GM18858 (cell line): ENCODE data around the gene BABAM2.
"Not testable (repeated sequence)": the region's sequence is repeated elsewhere in the genome, so short reads cannot be mapped to it uniquely, and the experiment has no call there.

Source experiments
- ATAC-seq: cut with Tn5 transposase; IDR thresholded peaks from one replicate; pipeline ENCODE4 v1.9.1; 2021; ENCODE audit not compliant: unreplicated experiment

Gene BABAM2

GRCh38 chr2:28018474-28018873, 127.9 kb downstream of the BABAM2 start:
- ATAC-seq: not testable (repeated sequence)

- ATAC-seq: not testable (repeated sequence)
These were observed 129.0 kb downstream of the BABAM2 start for GRCh38 chr2:28019521-28019920.

GRCh38 chr2:28021898-28022297, 131.4 kb downstream of the BABAM2 start:
- ATAC-seq: no peak

GRCh38 chr2:28025123-28025522, 134.6 kb downstream of the BABAM2 start:
- ATAC-seq: no peak

GRCh38 chr2:28026230-28026629, 135.7 kb downstream of the BABAM2 start:
- ATAC-seq: not testable (repeated sequence)

- no peak for ATAC-seq
These were observed 137.5 kb downstream of the BABAM2 start for GRCh38 chr2:28028025-28028424.

- ATAC-seq: no peak
These were observed 140.1 kb downstream of the BABAM2 start for GRCh38 chr2:28030600-28030999.

- ATAC-seq: no peak
These were observed 142.3 kb downstream of the BABAM2 start for GRCh38 chr2:28032816-28033215.

GRCh38 chr2:28034696-28035095, 144.2 kb downstream of the BABAM2 start:
- no peak for ATAC-seq

GRCh38 chr2:28035163-28035690, 144.7 kb downstream of the BABAM2 start:
- no peak for ATAC-seq

- no peak for ATAC-seq
These were observed 145.3 kb downstream of the BABAM2 start for GRCh38 chr2:28035816-28036215.

- ATAC-seq: no peak
These were observed 145.8 kb downstream of the BABAM2 start for GRCh38 chr2:28036307-28036706.

- no peak for ATAC-seq
These were observed 148.2 kb downstream of the BABAM2 start for GRCh38 chr2:28038722-28039121.

- ATAC-seq: no peak
These were observed 155.3 kb downstream of the BABAM2 start for GRCh38 chr2:28045676-28046351.

- no peak for ATAC-seq
These were observed 156.4 kb downstream of the BABAM2 start for GRCh38 chr2:28046921-28047320.

GRCh38 chr2:28047681-28048080, 157.2 kb downstream of the BABAM2 start:
- ATAC-seq: no peak

GRCh38 chr2:28048341-28048740, 157.8 kb downstream of the BABAM2 start:
- ATAC-seq: no peak

GRCh38 chr2:28049416-28049815, 158.9 kb downstream of the BABAM2 start:
- ATAC-seq: no peak

- ATAC-seq: no peak
These were observed 159.4 kb downstream of the BABAM2 start for GRCh38 chr2:28049899-28050298.

GRCh38 chr2:28052691-28053090, 162.2 kb downstream of the BABAM2 start:
- ATAC-seq: no peak

GRCh38 chr2:28053597-28053996, 163.1 kb downstream of the BABAM2 start:
- no peak for ATAC-seq

- ATAC-seq: no peak
These were observed 164.4 kb downstream of the BABAM2 start for GRCh38 chr2:28054916-28055315.
